ENCODE results near the gene SNRNP25.

Gene SNRNP25

GRCh38 chr16:78444-79150, 25.0 kb downstream of the SNRNP25 start:
- DNase-seq (ENCODE audit: low read depth): no peak

- no peak for DNase-seq (ENCODE audit: low read depth)
These were observed 25.8 kb downstream of the SNRNP25 start for GRCh38 chr16:79151-80054.

GRCh38 chr16:83060-83603, 29.5 kb downstream of the SNRNP25 start:
- DNase-seq (ENCODE audit: low read depth): no peak

GRCh38 chr16:83781-84615, 30.4 kb downstream of the SNRNP25 start:
- peak; percentile 33 for DNase-seq (ENCODE audit: low read depth)

DNA sequence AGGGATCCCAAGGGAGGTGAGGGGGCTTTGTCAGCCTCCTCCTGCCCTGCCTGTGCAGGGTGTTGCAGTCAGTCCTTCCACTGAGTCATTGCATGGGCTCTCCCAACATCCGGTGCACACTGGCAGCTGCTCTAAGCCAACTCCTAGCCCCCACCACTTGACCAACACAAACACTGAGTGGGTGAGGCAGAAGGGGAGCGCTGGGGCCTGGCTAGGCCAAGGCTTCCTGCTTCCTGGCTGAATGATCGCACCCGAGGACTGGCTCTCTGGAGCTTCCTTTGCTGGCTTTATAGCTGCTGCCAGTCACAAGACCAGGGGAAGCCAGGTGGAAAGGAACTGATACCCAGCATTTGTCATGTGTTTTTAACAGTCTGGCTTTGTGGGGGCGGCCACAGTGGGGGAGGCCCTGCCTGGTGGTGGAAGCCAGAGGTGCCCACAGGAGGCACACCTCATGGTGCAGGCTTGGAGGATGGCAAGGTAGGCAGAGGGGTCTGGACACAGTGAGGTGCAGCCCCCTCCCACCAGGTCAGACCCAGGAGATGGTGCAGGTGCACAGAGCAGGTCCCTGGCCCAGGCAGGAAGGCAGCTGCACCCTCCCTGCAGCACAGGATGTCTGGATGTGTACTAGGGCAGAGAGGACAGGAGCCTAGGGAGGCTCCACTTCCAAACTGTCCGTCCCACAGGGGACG, 31.2 kb downstream of the SNRNP25 start:
- DNase-seq (ENCODE audit: low read depth): peak; percentile 72

- no peak for DNase-seq (ENCODE audit: low read depth)
These were observed 31.8 kb downstream of the SNRNP25 start for GRCh38 chr16:85407-85782.

- DNase-seq (ENCODE audit: low read depth): no peak
These were observed 32.2 kb downstream of the SNRNP25 start for GRCh38 chr16:85865-86264.

DNA sequence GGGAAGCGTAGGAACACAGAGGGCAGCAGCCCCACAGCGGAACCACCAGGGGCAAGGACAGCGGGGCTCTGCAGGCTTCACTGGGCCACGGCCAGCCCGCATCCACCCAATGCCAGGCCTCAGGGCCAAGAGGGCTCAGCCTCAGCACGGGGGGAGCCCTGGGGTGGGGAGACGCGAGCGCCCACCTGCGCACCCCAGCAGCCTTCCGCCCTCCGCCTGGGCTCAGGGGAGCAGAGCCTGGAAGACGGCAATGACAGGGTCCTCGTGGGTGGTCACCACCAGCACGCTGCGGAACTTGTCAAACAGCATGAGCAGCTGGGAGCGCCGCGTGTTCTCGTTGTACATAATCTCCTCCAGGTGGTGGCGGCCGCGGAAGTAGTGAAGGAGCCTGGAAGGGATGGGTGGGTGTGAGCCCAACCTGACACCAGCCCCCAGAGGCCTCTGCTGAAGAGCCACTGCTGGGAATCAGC, 32.9 kb downstream of the SNRNP25 start:
- no peak for DNase-seq (ENCODE audit: low read depth)

DNA sequence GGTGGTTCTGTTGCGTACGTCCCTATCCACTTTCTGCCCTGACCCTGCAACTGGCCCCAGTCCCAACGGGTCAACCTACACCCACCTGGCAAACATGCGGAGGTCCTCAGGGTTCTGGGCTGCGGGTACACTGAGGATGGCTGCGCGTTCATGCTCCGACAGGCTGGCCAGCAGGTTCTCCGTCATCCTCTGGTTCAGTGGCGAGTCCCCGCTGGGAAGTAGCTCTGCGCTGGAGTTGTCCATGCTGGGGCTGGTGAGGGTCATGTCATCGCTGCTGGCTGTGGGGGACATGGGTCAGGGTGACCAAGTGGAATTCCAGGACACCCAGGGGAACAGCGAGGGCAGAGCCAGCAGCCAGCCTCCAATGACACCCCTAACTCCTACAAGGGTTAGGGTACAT, 35.0 kb downstream of the SNRNP25 start:
- no peak for DNase-seq (ENCODE audit: low read depth)

DNA sequence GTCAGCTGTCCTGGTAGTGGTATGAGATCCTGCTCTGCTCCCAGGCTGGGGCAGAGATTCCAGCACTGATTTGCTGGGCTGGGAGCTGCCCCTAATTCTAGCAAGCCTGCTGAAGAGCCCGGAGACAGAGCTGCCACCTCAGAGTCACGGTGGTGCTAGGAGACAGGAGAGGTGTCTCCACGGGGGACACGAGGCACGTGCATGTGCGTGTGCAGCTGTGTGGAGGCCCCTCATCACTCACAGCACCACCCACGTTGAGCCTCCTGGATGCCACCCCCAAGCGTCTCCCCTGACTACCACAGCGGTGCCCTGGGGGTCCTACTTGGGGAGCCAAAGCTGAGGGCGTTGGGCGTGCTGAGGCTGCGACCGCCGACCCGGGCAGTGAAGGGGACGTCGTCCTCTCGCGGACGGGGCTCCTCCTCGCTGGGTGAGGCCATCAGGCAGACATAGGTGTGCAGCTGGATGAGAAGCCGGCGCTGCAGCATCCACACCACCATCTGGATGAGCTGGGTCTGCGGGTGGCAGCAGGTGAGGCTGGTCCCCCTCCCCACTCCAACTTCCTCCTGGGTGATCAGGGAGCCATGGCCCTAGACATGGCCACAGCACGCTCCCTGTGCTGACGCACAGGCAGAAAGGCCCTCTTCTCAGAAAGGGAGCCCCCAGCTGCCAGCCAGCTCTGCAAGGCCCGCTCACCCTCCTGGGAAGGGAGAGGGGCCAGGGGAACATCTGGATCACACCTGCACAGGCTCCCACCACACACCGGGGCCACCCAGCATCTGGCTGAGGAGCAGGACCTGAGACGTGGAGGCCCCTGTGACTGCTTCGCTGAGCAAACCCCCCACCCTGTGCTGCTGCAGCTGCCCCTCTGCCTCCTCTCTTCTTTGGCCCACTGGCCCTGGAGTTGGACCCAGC, 36.0 kb downstream of the SNRNP25 start:
- no peak for DNase-seq (ENCODE audit: low read depth)

- no peak for DNase-seq (ENCODE audit: low read depth)
These were observed 37.9 kb downstream of the SNRNP25 start for GRCh38 chr16:91484-91883.

- DNase-seq (ENCODE audit: low read depth): no peak
These were observed 39.1 kb downstream of the SNRNP25 start for GRCh38 chr16:92431-93339.

DNA sequence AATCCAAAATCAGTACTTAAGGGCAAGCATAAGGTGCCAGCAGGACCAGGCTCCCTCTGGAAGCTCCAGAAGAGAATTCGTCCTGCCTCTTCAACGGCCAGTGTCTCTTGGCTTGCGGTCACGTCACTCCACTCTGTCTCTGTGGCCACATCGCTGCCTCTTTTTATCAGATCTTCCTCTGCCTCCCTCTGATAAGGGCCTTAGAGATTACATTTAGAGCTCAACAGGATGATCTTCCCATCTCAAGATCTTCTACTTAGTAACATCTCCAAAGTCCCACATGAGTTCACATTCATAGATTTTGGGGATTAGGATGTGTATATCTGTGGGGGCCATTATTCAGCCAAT, 41.3 kb downstream of the SNRNP25 start:
- no peak for DNase-seq (ENCODE audit: low read depth)

DNA sequence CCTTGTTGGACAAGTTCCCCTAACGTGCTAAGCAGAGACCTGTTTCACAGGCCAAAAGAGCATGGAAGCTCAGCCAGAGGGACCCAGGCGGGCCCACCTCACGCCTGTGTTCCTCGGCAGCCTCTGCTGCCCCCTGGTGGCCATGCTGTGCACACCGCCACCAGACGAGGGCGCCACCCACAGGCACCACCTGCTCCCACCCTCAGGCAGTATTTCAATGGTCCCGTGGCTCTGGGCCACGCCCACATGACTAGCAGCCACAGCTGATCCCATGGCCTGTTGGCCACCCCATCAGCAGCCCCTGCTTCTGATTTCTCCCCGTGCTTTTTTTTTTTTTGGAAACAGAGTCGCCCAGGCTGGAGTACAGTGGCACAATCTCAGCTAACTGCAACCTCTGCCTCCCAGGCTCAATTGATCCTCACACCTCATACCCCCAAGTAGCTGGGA, 43.3 kb downstream of the SNRNP25 start:
- peak; percentile 68 for DNase-seq (ENCODE audit: low read depth)

DNA sequence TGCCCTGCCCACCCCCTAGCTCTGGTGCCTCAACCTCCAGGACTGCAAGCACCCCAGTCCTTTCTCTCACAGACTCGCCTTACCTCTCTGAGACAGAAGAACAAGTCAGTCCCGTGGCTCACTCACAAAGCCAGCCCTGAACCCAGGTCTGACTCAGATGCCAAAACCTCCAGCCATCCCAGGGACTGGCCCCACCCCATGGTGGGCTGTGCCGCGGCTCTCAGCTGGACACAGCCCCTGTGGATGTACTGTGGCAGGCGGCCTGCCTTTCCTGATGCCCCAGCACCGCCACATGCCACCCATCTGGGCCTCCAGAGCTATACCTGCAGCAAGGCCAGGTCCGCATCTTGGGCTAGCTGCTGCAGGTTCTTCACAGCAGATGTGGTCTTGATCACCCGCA, 44.2 kb downstream of the SNRNP25 start:
- DNase-seq (ENCODE audit: low read depth): no peak

- DNase-seq (ENCODE audit: low read depth): no peak
These were observed 47.4 kb downstream of the SNRNP25 start for GRCh38 chr16:100989-101388.

DNA sequence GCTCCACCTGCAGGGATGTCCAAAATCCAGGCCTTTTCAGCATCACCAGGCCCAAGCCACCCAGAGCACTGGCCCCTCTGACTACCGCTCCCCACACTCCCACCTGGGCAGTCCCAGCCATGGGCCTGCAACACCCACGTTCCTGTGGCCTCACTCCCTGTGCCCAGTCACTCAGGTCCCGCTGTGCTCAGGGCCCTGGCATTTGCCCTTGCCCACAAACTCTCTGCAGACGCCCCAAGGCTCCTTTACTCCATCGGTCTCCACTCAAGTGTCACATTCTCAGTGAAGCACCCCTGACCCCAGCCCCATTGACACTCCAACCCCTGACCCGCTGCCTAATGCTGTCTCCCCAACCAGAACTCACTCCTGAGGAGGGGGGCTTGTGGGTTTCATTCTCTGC, 48.0 kb downstream of the SNRNP25 start:
- DNase-seq (ENCODE audit: low read depth): no peak

DNA sequence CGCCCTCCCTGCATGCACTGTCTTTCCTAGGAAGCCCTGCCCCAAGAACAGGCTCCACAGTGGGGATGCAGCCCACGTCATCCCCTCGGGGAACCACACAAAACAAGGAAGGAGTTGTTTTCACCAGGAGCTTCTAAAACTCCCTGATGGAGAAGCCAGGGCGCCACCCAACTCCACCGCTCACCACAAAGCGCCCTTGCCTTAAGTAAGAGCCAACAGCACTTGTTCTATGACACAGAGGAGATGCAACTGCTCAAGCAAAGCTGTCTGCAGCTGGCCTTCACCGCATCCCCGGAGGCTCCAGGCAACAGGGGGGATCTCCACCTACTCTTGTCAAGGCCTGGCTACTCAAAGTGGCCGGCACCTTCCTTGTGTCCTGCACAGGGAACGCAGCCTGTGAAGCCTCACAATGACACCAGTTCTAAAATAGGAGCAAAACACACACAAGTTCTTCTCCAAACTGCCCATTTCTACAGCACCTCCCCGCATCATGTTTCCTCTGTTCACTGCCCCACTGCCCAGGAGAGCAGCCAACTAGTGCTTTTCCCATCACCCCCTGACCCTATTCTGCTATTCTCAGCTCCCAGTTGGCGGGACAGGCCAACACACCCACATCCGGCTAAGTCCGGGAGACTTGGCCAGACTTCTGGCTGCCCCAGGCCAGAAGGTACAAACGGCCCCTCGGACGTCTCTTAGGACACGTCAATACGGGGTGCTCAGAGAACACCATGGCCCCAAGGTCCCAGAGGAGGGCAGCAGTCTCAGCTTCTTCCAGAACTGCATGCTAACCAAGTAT, 48.6 kb downstream of the SNRNP25 start:
- no peak for DNase-seq (ENCODE audit: low read depth)

DNA sequence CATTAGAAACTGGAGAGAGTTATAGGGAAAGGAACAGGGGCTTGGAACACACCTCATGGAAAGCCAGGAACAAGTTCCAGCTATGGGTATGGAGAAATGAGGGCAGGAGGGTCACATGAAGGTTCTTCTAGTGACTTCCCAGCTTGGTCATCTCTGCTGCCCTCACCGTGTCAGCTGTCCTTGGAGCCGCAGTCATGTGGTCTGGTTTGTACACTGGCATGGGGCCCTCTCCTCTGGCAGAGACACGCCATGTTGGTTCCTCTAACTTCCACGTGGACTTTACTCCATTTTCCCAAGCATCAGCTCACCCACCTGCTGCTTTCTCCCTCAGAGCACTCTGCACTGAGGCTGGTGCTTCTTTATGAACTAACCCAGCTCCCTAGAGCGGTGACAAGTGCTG, 50.7 kb downstream of the SNRNP25 start:
- no peak for DNase-seq (ENCODE audit: low read depth)
